Neural progenitor cell (in vitro differentiated cells): ENCODE results near the gene ASTN1. TPM values are rescaled to one million over a fixed set of nuclear protein-coding genes. Genes with fewer than 3 reads are reported as not detected.
A peak's percentile ranks its signal among the peaks of the same experiment; 100 is the strongest.

Experiments used
- DNase-seq: peaks from one replicate; pipeline ENCODE4 v3.0.0-alpha.2; 2016; ENCODE audit warnings: low spot score
- H2AFZ ChIP-seq: fragments of 200-600 bp; sonication (generic); replicated peaks from 2 replicates; pipeline ENCODE4 v1.6.1; 2016; ENCODE audit warnings: antibody characterized with exemption
- H3F3A ChIP-seq: fragments of 200-600 bp; sonication (generic); 2 replicates; pipeline ENCODE4 v1.6.1; 2016; ENCODE audit warnings: antibody characterized with exemption, low read depth
- H3K27ac ChIP-seq: fragments of 200-600 bp; sonication (generic); 2 replicates; pipeline ENCODE4 v1.5.1; 2016; ENCODE audit warnings: mild to moderate bottlenecking
- H3K27me3 ChIP-seq: fragments of 200-600 bp; sonication (generic); 2 replicates; pipeline ENCODE4 v1.6.1; 2016; ENCODE audit warnings: mild to moderate bottlenecking, moderate library complexity
- H3K36me3 ChIP-seq: fragments of 200-600 bp; sonication (generic); 2 replicates; pipeline ENCODE4 v1.5.1; 2016
- H3K4me1 ChIP-seq: fragments of 200-600 bp; sonication (generic); 2 replicates; pipeline ENCODE4 v1.6.1; 2016; ENCODE audit warnings: mixed run types
- H3K4me2 ChIP-seq: fragments of 200-600 bp; sonication (generic); 2 replicates; pipeline ENCODE4 v1.6.1; 2016
- H3K4me3 ChIP-seq: fragments of 200-600 bp; sonication (generic); 2 replicates; pipeline ENCODE4 v1.5.1; 2016
- H3K79me2 ChIP-seq: fragments of 200-600 bp; sonication (generic); 2 replicates; pipeline ENCODE4 v1.6.1; 2016; ENCODE audit warnings: low read depth
- H3K9ac ChIP-seq: fragments of 200-600 bp; sonication (generic); 2 replicates; pipeline ENCODE4 v1.6.1; 2016
- H3K9me3 ChIP-seq: fragments of 200-600 bp; sonication (generic); 2 replicates; pipeline ENCODE4 v1.5.1; 2016; ENCODE audit warnings: low read depth
- H4K20me1 ChIP-seq: fragments of 200-600 bp; sonication (generic); 2 replicates; pipeline ENCODE4 v1.6.1; 2016; ENCODE audit warnings: low read depth
- H3K27ac Mint-ChIP-seq: 3 replicates; pipeline ENCODE4 v1.8.0; 2021; ENCODE audit warnings: mixed read lengths
- H3K27me3 Mint-ChIP-seq: 2 replicates; pipeline ENCODE4 v1.8.0; 2022; ENCODE audit warnings: low read depth, mild to moderate bottlenecking, inconsistent platforms, moderate library complexity, mixed read lengths; ENCODE audit not compliant: insufficient read depth
- H3K36me3 Mint-ChIP-seq: 3 replicates; pipeline ENCODE4 v1.8.0; 2021; ENCODE audit warnings: mixed read lengths
- H3K4me1 Mint-ChIP-seq: 3 replicates; pipeline ENCODE4 v1.8.0; 2021; ENCODE audit warnings: mixed read lengths
- H3K4me3 Mint-ChIP-seq: 3 replicates; pipeline ENCODE4 v1.8.0; 2021; ENCODE audit warnings: mild to moderate bottlenecking, moderate library complexity, mixed read lengths
- H3K9me3 Mint-ChIP-seq: 3 replicates; pipeline ENCODE4 v1.8.0; 2020; ENCODE audit warnings: mixed read lengths
- EZH2 ChIP-seq: fragments of 200-600 bp; sonication (generic); IDR thresholded peaks from 2 replicates; pipeline ENCODE4 v1.6.1; 2017; ENCODE audit warnings: antibody characterized with exemption, mild to moderate bottlenecking, moderate library complexity
- EZH2phosphoT487 ChIP-seq: fragments of 200-600 bp; sonication (generic); IDR thresholded peaks from 2 replicates; pipeline ENCODE4 v1.6.1; 2017; ENCODE audit warnings: antibody characterized with exemption
- total RNA-seq: library from RNA; depleted of rRNA; stranded (reverse); fragments of >200 nt; gene quantifications from 2 replicates; pipeline ENCODE4 v1.2.3, GENCODE V29; 2015; ENCODE audit warnings: low replicate concordance
- TF ChIP-seq, protein P1 (sequence below): fragments of 200-600 bp; sonication (generic); IDR thresholded peaks from 2 replicates; pipeline ENCODE4 v1.5.1; 2017; ENCODE audit warnings: antibody characterized with exemption, mild to moderate bottlenecking

ASTN1 gene
- total RNA-seq, 1 donor from 2014 or later = 7.7 TPM

DNA sequence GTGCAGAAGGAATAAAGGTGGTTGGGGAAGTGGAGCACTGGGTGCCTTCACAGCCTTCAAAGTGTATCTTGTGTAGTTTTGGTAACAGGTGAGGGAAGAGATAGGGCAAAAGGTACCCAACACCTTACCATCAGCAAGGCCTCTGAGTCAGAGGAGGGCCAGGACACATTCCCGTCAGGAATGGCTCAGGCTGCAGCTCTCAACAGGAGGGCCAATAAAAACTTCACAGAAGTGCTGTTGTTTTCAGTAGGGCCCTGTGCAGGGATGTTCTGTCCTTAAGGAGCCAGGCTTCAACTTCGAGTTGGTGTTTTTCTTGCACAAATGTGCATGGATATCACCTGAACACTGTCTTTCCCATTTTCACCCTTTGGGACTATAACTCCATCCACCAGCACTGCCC is 333.4 kb downstream of the ASTN1 start:
- no peak for DNase-seq
- Mint-ChIP-seq H3K27ac (no peak overlapping the region), H3K4me3 (no peak overlapping the region), H3K4me1 (peaks cover 2% of the 10 kb centered on the region), H3K27me3 (no peaks in the 10 kb centered on the region), H3K9me3 (no peaks in the 10 kb centered on the region), H3K36me3 (no peaks in the 10 kb centered on the region)
- Histone ChIP-seq H3K27ac (no peak overlapping the region), H3K9ac (no peak overlapping the region), H3F3A (no peaks in the 10 kb centered on the region), H3K36me3 (no peaks in the 10 kb centered on the region), H3K4me1 (no peaks in the 10 kb centered on the region), H3K79me2 (no peaks in the 10 kb centered on the region), H3K9me3 (no peaks in the 10 kb centered on the region), H3K4me2 (no peak overlapping the region), H2AFZ (no peak overlapping the region), H3K4me3 (no peak overlapping the region), H3K27me3 (no peaks in the 10 kb centered on the region), H4K20me1 (no peaks in the 10 kb centered on the region)
- no peak for TF ChIP-seq EZH2
- TF ChIP-seq, protein P1, sequence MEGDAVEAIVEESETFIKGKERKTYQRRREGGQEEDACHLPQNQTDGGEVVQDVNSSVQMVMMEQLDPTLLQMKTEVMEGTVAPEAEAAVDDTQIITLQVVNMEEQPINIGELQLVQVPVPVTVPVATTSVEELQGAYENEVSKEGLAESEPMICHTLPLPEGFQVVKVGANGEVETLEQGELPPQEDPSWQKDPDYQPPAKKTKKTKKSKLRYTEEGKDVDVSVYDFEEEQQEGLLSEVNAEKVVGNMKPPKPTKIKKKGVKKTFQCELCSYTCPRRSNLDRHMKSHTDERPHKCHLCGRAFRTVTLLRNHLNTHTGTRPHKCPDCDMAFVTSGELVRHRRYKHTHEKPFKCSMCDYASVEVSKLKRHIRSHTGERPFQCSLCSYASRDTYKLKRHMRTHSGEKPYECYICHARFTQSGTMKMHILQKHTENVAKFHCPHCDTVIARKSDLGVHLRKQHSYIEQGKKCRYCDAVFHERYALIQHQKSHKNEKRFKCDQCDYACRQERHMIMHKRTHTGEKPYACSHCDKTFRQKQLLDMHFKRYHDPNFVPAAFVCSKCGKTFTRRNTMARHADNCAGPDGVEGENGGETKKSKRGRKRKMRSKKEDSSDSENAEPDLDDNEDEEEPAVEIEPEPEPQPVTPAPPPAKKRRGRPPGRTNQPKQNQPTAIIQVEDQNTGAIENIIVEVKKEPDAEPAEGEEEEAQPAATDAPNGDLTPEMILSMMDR = no peak
- TF ChIP-seq EZH2phosphoT487 = no peak

DNA sequence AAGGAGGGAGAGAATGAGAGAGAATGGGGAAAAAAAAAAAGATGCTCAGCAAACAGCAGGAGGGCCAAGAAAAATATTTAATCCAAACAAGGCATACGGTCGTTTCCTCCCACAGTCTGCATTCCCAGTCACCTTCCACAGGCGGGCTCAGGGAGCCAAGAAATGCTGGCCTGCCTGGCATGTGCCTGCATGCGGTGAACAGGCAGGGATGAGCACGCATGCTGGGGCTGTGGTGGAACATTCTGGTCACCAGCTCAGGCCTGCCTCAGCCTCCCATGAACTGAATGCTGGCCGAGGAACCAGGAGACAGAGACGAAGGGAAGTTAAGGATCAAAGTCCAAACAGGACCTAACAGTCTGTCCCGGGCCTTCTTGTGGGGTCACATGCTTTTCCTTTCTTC is 335.3 kb downstream of the ASTN1 start:
- Histone ChIP-seq H3K4me1 (no peaks in the 10 kb centered on the region), H3K79me2 (no peaks in the 10 kb centered on the region), H3K27me3 (no peaks in the 10 kb centered on the region), H3K9me3 (no peaks in the 10 kb centered on the region), H3F3A (no peaks in the 10 kb centered on the region), H3K4me3 (no peak overlapping the region), H3K27ac (no peak overlapping the region), H4K20me1 (no peaks in the 10 kb centered on the region), H3K36me3 (no peaks in the 10 kb centered on the region), H2AFZ (no peak overlapping the region), H3K4me2 (no peak overlapping the region), H3K9ac (no peak overlapping the region)
- TF ChIP-seq, protein P1 = no peak
- no peak for TF ChIP-seq EZH2phosphoT487
- no peak for TF ChIP-seq EZH2
- DNase-seq = no peak
- Mint-ChIP-seq H3K36me3 (no peaks in the 10 kb centered on the region), H3K4me3 (no peak overlapping the region), H3K27ac (peak overlapping the region; percentile 65), H3K4me1 (peaks cover 2% of the 10 kb centered on the region), H3K27me3 (no peaks in the 10 kb centered on the region), H3K9me3 (no peaks in the 10 kb centered on the region)

DNA sequence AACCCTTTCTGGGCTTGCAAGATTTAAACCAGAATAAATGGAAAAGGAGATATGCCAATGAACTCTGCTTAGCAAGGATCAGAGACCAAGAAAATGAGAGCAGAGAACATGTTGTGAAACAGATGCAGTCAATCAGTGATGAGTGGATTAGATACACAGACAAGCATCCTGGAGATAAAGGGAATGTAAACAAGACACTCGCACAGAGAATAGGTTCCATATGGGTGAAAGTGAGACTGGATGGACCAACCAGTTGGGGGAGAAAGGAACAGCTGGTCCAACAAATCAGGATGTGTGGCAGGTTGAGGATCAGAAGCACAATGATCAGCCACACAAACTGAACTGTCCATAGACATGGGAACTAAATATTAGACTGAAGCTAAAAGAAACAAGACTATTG is 338.2 kb downstream of the ASTN1 start:
- Mint-ChIP-seq H3K36me3 (no peaks in the 10 kb centered on the region), H3K9me3 (no peaks in the 10 kb centered on the region), H3K27ac (no peak overlapping the region), H3K4me1 (peaks cover 2% of the 10 kb centered on the region), H3K27me3 (no peaks in the 10 kb centered on the region), H3K4me3 (no peak overlapping the region)
- no peak overlapping the region for H3K4me3 ChIP-seq
- H3K79me2 ChIP-seq = no peaks in the 10 kb centered on the region
- H3K4me1 ChIP-seq = no peaks in the 10 kb centered on the region
- TF ChIP-seq, protein P1 = no peak
- TF ChIP-seq EZH2 (no peak), EZH2phosphoT487 (no peak)
- H3K9me3 ChIP-seq = no peaks in the 10 kb centered on the region
- H3K27me3 ChIP-seq = no peaks in the 10 kb centered on the region
- no peak overlapping the region for H3K27ac ChIP-seq
- no peaks in the 10 kb centered on the region for H3K36me3 ChIP-seq
- H3K4me2 ChIP-seq = no peak overlapping the region
- no peaks in the 10 kb centered on the region for H4K20me1 ChIP-seq
- no peak overlapping the region for H2AFZ ChIP-seq
- no peak for DNase-seq
- no peak overlapping the region for H3K9ac ChIP-seq
- H3F3A ChIP-seq = no peaks in the 10 kb centered on the region
